K562 (cell line): ENCODE data around the gene UBE2E2.

Experiments used
- POLR2A ChIP-seq: fragments of 450-650 bp; conservative IDR thresholded peaks from 2 replicates; pipeline ENCODE4 v1.6.1; 2016
- POLR2AphosphoS5 ChIP-seq: IDR thresholded peaks from 2 replicates; pipeline ENCODE4 v1.6.1; 2011; ENCODE audit warnings: mild to moderate bottlenecking, low read depth, low read length, moderate library complexity; ENCODE audit not compliant: control insufficient read depth, insufficient read depth
- RCOR1 ChIP-seq, 2 experiments: IDR thresholded peaks; 2 replicates each; pipeline ENCODE4 v1.6.1; 2012; ENCODE audit warnings: low read depth in 2 of 2, low read length in 2 of 2, borderline replicate concordance in 1 of 2, improper control_type of control experiment in 1 of 2
- SOX6 ChIP-seq: fragments of 450-650 bp; IDR thresholded peaks from 2 replicates; pipeline ENCODE4 v1.6.1; 2014; ENCODE audit warnings: mild to moderate bottlenecking
- SPI1 ChIP-seq: IDR thresholded peaks from 2 replicates; pipeline ENCODE4 v1.6.1; 2011; ENCODE audit warnings: low read depth, low read length, control low read depth, borderline replicate concordance
- TCF3 ChIP-seq: sonication (generic); formaldehyde crosslinking; IDR thresholded peaks from 2 replicates; pipeline ENCODE4 v1.4.0; 2020; ENCODE audit warnings: mild to moderate bottlenecking, missing genetic modification reagents
- TF ChIP-seq, protein P1 (sequence below), 2 experiments: fragments of 200-800 bp in 1 of 2; sonication (Bioruptor generic) in 1 of 2; sonication (generic) in 1 of 2; formaldehyde crosslinking in 1 of 2; IDR thresholded peaks in 1 of 2; conservative IDR thresholded peaks in 1 of 2; 2 replicates each; pipeline versions ENCODE4 v1.5.0 to v1.6.1; 2016 to 2020; ENCODE audit warnings: missing compliant biosample characterization in 1 of 2, missing genetic modification characterization in 1 of 2, missing genetic modification reagents in 1 of 2
- TF ChIP-seq, protein P2 (sequence below), 3 experiments: IDR thresholded peaks in 2 of 3; conservative IDR thresholded peaks in 1 of 3; 2 replicates each; pipeline ENCODE4 v1.5.1; 2011 to 2012; ENCODE audit warnings: low read length in 3 of 3, mild to moderate bottlenecking in 3 of 3, control low read depth in 2 of 3, improper control_type of control experiment in 1 of 3, inconsistent platforms in 1 of 3, low read depth in 1 of 3, mixed read lengths in 1 of 3, moderate library complexity in 1 of 3; ENCODE audit not compliant: insufficient read depth in 2 of 3

DNA sequence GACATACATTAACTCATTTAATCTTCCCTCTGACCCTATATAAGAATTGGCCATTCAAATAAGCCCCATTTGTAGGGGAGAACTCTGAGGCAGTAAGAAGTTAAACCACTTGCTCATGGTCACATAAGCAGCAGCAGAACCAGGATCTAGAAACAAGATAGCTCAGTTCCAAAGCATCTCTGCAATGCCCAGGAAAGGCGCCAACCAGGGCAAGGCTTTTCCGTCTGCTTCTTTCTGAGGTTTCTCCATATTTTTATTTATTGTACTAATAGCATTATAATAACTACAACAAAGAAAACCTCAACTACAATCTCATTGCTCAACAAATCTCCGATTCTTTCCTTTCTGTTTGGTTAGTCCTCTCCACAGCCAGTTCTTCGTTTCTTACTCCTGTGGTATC lies 4.3 kb upstream of the UBE2E2 start:
- TF ChIP-seq SOX6 (no peak), POLR2AphosphoS5 (no peak), SPI1 (no peak), POLR2A (no peak), RCOR1 (IDR thresholded peaks at IDR 0.05; ENCODE audit: borderline replicate concordance in 1 of 2, low read depth in 2 of 2, low read length in 2 of 2) (no peak), TCF3 (CRISPR knock-in tag) (no peak)
- TF ChIP-seq, protein P1, sequence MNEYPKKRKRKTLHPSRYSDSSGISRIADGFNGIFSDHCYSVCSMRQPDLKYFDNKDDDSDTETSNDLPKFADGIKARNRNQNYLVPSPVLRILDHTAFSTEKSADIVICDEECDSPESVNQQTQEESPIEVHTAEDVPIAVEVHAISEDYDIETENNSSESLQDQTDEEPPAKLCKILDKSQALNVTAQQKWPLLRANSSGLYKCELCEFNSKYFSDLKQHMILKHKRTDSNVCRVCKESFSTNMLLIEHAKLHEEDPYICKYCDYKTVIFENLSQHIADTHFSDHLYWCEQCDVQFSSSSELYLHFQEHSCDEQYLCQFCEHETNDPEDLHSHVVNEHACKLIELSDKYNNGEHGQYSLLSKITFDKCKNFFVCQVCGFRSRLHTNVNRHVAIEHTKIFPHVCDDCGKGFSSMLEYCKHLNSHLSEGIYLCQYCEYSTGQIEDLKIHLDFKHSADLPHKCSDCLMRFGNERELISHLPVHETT (CRISPR knock-in tag; conservative IDR thresholded peaks at IDR 0.05 in 1 of 2, IDR thresholded peaks at IDR 0.05 in 1 of 2) = no peak
- TF ChIP-seq, protein P2, sequence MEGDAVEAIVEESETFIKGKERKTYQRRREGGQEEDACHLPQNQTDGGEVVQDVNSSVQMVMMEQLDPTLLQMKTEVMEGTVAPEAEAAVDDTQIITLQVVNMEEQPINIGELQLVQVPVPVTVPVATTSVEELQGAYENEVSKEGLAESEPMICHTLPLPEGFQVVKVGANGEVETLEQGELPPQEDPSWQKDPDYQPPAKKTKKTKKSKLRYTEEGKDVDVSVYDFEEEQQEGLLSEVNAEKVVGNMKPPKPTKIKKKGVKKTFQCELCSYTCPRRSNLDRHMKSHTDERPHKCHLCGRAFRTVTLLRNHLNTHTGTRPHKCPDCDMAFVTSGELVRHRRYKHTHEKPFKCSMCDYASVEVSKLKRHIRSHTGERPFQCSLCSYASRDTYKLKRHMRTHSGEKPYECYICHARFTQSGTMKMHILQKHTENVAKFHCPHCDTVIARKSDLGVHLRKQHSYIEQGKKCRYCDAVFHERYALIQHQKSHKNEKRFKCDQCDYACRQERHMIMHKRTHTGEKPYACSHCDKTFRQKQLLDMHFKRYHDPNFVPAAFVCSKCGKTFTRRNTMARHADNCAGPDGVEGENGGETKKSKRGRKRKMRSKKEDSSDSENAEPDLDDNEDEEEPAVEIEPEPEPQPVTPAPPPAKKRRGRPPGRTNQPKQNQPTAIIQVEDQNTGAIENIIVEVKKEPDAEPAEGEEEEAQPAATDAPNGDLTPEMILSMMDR (IDR thresholded peaks at IDR 0.05 in 2 of 3, conservative IDR thresholded peaks at IDR 0.05 in 1 of 3; ENCODE audit: insufficient read depth in 2 of 3, low read depth in 1 of 3, low read length in 3 of 3) = no peak
